ENCODE data around the gene BTN2A1. TPM values are rescaled to one million over a fixed set of nuclear protein-coding genes. Genes with fewer than 3 reads are reported as not detected.
"Not testable (repeated sequence)": the region's sequence is repeated elsewhere in the genome, so short reads cannot be mapped to it uniquely, and the experiment has no call there.

The BTN2A1 gene
- polyA plus RNA-seq, 1 donor: 26.9 TPM

GRCh38 chr6:26507658-26508057 lies 49.9 kb downstream of the BTN2A1 start:
- no peaks in the 10 kb centered on the region for H3K9me3 ChIP-seq (ENCODE audit: control insufficient read depth, low read depth, low read length)
- peaks cover under 1% of the 10 kb centered on the region for H3K27me3 ChIP-seq (ENCODE audit: control insufficient read depth, insufficient read depth, low read length)
- peaks cover 2% of the 10 kb centered on the region for H3K4me1 ChIP-seq (ENCODE audit: control insufficient read depth, insufficient read depth, low read length)
- no peak for DNase-seq
- H3K4me3 ChIP-seq (ENCODE audit: low read length): no peak overlapping the region
- WGBS (ENCODE audit: insufficient coverage, low lambda C conversion rate): no CpG with 5 or more reads among the region's 3 CpGs
- no peaks in the 10 kb centered on the region for H3K36me3 ChIP-seq (ENCODE audit: control insufficient read depth, insufficient read depth, low read length)
- no peak overlapping the region for H3K27ac ChIP-seq (ENCODE audit: low read length)

- not testable (repeated sequence) for H3K4me3 ChIP-seq (ENCODE audit: low read length); H3K9me3 ChIP-seq (ENCODE audit: control insufficient read depth, low read depth, low read length); H3K4me1 ChIP-seq (ENCODE audit: control insufficient read depth, insufficient read depth, low read length); H3K27ac ChIP-seq (ENCODE audit: low read length); H3K36me3 ChIP-seq (ENCODE audit: control insufficient read depth, insufficient read depth, low read length); H3K27me3 ChIP-seq (ENCODE audit: control insufficient read depth, insufficient read depth, low read length); DNase-seq
- no CpG with 5 or more reads among the region's 8 CpGs for WGBS (ENCODE audit: insufficient coverage, low lambda C conversion rate)
Measured at GRCh38 chr6:26511033-26511432, 53.3 kb downstream of the BTN2A1 start.

GRCh38 chr6:26514984-26515383 lies 57.2 kb downstream of the BTN2A1 start:
- Histone ChIP-seq H3K4me1 (ENCODE audit: control insufficient read depth, insufficient read depth, low read length) (peaks cover 6% of the 10 kb centered on the region), H3K27ac (ENCODE audit: low read length) (peak overlapping the region; percentile 62), H3K9me3 (ENCODE audit: control insufficient read depth, low read depth, low read length) (no peaks in the 10 kb centered on the region), H3K36me3 (ENCODE audit: control insufficient read depth, insufficient read depth, low read length) (no peaks in the 10 kb centered on the region), H3K27me3 (ENCODE audit: control insufficient read depth, insufficient read depth, low read length) (no peaks in the 10 kb centered on the region), H3K4me3 (ENCODE audit: low read length) (no peak overlapping the region)
- WGBS (ENCODE audit: insufficient coverage, low lambda C conversion rate): no CpG with 5 or more reads among the region's 2 CpGs
- DNase-seq: peak in 1 of 2 donors; percentile 67

- no peak for DNase-seq
- WGBS (ENCODE audit: insufficient coverage, low lambda C conversion rate): 70% methylated on average over 2 of the region's 9 CpGs
- no peaks in the 10 kb centered on the region for H3K27me3 ChIP-seq (ENCODE audit: control insufficient read depth, insufficient read depth, low read length)
- H3K36me3 ChIP-seq (ENCODE audit: control insufficient read depth, insufficient read depth, low read length): no peaks in the 10 kb centered on the region
- H3K4me3 ChIP-seq (ENCODE audit: low read length): no peak overlapping the region
- H3K9me3 ChIP-seq (ENCODE audit: control insufficient read depth, low read depth, low read length): no peaks in the 10 kb centered on the region
- H3K27ac ChIP-seq (ENCODE audit: low read length): no peak overlapping the region
- peaks cover 6% of the 10 kb centered on the region for H3K4me1 ChIP-seq (ENCODE audit: control insufficient read depth, insufficient read depth, low read length)
Measured at GRCh38 chr6:26516481-26517427, 59.0 kb downstream of the BTN2A1 start.

Other genes with a start within 250 kb of the BTN2A1 start
- gene BTN3A2, start 92.8 kb upstream of the BTN2A1 start, polyA plus RNA-seq: 42.7 TPM
- gene BTN2A2, start 74.8 kb upstream of the BTN2A1 start, polyA plus RNA-seq: 7.5 TPM
- 44.6 TPM for gene BTN3A1, start 55.7 kb upstream of the BTN2A1 start, polyA plus RNA-seq
- gene BTN3A3, start 17.5 kb upstream of the BTN2A1 start, polyA plus RNA-seq: 22.1 TPM
- 0.22 TPM for gene BTN1A1, start 42.3 kb downstream of the BTN2A1 start, polyA plus RNA-seq
- 79.0 TPM for gene HMGN4, start 80.4 kb downstream of the BTN2A1 start, polyA plus RNA-seq
- 15.4 TPM for gene ABT1, start 139.0 kb downstream of the BTN2A1 start, polyA plus RNA-seq
- 24.8 TPM for gene ZNF322, start 201.8 kb downstream of the BTN2A1 start, polyA plus RNA-seq

All from large intestine (tissue), 3 donors.